Iris pigment epithelial cell (primary cell): Measurements from ENCODE around the gene PTPRT.

Experiments
- DNase-seq: peaks from one replicate; pipeline ENCODE4 v3.0.0-alpha.2; 2011; ENCODE audit warnings: low read depth

The PTPRT gene

DNA sequence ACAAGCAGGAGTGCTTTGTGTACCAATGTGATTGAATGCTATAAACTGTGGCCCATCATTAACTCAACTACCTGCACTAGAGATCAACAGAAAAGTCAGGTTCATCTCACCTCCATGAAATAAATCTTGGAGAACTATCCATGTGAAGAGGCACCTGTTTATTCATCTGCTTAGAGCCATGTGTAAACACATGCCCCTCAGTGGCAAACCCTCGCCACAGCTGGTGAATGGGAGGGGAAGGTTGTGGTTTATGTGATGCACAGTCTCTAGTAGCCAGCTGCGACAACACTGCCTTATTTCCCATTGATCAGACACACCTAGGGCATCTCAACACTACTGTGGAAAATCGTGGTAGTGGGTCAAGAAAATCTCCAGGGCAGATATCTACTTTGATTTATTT is 640.2 kb downstream of the PTPRT start:
- DNase-seq, result no peak

DNA sequence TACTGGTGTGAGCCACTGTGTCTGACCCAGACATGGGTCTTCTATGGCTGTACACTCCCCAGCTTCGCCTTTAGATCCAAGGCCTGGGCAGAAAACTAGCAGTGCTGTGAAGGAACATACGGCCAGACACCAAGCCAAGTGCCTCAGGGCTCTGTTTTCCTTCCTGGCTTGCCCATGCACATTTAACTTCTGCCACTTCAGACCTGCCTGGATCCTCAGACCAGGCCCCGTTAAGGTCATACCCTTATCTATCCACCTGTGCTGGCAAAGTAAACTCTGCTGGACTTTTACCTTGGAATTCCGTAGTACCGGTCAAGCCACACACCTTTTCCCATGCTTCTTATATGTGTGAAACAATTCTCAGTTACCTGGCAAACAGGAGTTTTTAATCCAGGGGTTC is 644.8 kb downstream of the PTPRT start:
- DNase-seq, result no peak

DNA sequence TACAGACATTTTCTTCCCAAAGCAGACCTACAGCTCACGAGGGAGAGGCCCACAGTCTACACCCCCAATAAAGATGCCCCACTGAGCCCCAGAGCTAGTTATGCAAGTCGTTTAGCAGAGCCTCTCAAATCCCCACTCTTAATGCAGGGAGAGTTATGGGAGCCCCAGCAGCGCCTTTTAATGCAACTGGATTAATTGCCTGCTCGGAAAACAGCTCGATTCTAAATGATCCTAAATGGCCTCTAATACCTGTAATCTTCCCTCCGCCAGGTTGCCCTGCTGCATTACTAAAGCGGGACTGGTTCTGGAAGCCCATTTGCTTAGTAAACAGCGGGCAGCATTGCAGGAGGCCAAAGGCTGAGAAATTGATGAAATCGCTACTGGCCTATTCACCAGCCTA is 656.9 kb downstream of the PTPRT start:
- DNase-seq, result no peak

DNA sequence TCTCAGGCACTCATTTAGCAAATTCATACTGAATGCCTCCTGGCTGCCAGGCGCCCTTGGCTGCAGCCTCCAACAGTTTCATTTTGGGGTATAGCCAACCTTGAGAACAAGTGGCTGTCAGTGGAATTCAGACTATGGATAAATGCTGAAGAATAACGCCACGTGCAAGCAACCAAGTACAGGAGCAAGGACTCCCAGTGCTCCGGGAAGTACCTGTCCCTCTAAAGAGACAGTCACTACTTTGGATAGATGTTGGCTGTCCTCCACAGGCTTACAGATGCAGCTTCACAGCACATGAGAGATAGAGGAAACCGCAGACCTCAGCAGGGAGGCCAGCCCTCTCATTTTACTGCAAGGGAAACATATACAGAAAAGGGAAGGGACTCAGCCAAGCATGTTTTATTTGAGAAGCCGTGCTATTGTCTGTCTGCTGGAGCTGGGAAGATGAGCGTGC is 658.2 kb downstream of the PTPRT start:
- no peak for DNase-seq

DNA sequence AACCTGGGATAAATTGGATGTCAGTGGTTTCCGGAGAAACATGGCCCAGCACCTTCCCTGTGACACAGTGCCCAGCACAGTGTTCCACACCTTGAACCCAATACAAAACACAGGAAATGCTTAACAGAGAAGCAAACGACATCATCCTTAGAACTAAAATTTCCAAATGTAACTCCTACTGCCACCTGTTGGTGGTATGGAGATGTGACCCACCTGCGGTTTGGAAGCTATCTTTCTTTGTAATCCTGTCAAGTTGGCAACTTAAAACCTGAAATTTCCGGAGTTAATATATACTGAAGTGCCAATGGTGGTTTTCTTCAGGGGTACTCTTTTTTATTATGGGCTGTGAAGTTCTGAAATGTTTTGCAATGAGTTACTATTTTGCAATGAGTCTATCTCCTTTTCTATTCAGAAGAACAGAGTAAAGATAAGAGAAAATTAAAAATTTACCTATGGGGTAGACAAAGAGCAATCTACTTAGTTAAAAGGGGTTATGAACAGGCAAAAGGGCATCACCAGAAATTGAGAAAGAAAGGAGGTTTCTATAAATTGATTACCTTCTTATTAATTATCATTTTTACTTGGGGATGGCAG is 658.8 kb downstream of the PTPRT start:
- DNase-seq, result peak; percentile 3

DNA sequence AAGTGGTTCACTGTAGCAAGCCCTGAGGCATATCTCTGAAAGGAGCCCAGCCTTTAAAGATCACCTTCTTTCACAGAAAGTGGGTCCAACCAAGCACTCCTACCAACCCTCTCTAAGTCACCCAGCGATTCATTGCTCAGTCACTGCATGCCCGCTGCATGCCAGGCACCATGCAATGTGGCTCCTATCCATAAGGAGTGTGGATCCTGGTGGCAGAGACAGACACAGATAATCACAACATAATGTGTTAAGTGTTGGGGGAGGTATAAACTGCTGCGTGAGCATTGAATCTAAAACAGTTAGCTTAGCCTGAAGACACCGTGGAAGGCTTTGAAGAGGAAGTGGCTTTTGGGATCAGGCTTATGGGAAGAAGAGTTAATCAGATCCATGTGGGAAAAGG is 659.5 kb downstream of the PTPRT start:
- no peak for DNase-seq

DNA sequence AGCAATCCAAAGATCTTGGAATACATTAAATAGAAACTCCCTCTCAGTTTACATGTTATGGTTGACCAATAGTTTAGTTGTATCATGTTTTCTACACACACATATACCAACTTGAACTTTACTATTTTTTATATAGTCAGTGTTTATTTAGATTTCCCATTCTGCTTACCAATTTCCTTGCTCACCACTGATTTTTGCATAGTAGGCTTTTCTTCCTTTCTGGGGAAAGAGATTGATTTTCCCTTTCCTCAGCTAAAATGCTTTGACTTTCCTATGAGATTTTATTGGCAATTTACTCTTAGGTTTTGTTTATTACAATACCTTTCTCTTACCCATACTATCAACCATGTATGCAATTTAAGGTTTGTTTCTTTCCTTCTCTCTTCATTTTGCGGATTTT is 665.6 kb downstream of the PTPRT start:
- DNase-seq, result no peak

DNA sequence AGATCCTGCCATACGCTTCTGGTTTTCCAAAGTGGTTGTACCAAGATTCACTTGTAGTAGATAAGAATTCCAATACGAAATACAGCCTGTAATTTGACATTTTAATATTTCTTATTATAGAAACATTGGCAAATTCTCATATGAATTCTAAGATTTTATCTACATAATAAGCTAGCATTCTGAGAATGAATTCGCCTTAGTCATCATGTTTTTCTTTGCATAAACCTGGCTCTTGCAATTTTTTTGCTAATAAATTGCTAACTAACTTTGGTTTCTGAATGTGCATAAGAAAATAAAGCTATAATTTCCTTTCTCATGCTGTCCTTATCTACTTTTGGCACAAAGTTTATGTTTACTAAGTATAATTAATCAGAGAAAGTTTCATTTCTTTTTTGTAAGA is 673.0 kb downstream of the PTPRT start:
- DNase-seq, result no peak

DNA sequence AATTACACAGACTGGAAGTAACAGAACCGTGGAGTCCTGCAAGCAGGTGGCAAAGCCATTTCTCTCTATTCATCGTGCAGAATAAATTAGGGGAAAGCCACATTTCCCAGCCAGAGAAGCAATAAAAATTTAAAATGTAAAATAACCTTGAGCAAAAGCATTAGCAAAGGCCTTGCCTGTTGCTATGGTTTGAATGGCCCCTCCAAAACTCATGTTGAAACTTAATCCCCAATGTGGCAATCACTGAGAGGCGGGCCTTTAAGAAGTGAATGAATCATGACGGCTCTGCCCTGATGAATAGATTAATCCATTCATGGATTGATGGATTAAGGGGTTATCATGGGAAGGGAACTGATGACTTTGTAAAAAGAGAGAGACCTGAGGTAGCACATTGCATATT is 679.0 kb downstream of the PTPRT start:
- no peak for DNase-seq

DNA sequence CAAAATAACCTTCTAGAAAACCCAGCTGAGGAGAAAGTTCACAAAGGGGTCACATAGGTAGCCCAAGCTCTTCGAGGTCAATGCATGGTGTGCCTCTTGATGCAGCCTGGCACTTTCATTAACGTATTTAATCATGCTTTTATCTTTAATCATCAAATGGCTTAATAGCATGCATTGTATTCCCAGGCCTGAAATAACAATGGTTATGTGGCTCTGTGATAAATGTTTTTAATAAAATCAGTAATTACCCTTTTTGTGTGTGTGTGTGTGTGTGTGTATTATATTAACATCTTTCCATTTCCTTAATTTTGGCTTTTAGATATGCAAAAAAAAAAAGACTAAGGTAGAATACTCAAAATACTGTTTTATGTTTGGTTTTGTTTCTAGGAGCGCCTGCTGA is 681.8 kb downstream of the PTPRT start:
- no peak for DNase-seq

DNA sequence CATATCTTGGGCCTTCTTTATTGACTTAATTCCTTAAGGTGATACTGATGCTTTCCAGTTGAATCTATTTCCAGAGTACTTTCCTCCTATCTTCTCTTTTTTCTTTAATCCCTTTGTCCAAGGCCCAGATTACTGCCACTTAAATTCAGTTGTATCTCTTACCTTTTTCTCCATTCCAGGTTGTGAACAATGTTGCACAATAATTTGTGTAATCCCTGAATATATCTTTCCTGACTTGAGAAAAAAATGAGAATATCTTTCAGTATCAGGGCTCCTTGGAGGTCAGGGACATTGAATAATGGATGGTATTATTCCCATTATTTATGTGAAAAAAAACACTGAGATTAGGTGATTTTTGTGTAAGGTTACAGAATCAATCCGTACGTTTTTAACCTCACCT is 683.3 kb downstream of the PTPRT start:
- no peak for DNase-seq

DNA sequence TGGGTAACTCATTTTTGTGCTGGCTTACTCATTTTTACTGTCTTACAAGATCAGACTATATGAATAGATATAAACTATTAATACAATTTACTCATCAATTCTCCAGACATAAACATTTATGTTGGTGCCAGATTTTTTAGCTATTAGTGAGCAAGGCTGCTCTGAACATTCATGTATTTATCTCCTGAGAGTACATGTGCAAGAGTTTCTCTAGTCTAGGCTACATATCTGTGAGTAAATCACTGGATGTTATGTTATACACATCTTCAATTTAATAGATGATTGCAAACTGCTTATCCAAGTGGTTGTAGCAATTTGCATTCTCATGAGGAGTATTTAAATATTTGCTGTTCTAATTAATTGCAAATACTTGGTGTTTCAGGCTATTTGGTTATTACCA is 687.1 kb downstream of the PTPRT start:
- no peak for DNase-seq

DNA sequence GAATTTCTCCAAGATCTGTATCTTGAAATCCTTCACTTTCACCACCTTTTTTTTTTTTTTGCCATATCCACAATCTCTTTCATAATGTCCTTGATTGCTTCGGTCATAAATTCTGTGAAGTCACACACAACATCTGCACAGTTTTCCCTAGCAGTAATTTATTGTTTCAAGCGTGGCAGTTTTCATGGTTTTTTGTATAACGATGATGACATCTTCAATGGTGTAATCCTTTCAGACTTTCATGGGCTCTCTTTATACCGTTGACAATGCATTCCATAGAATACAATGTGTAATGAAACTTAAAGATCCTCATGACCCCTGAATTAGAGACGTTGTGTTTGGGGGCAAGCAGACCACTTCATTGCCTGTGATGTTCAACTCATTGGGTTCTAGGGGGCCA is 693.1 kb downstream of the PTPRT start:
- no peak for DNase-seq

DNA sequence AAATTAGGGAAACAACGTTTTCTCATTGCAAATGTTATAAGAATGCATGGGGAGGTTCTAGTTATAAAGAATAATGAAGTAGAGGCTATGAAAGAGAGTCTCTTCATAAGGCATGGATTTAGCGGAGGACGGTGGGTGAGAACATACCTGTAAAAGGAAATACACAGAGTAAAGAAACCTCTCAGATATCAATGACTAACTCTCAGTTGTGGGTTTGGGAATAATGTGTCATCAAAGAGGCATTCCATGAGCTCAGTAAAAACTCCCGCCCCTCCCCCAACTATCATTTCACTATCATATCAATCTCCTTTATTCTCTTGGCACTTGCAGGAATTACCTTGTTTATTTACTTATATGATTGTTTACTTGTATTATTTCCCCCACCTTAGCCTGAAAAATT is 695.4 kb downstream of the PTPRT start:
- DNase-seq, result no peak

DNA sequence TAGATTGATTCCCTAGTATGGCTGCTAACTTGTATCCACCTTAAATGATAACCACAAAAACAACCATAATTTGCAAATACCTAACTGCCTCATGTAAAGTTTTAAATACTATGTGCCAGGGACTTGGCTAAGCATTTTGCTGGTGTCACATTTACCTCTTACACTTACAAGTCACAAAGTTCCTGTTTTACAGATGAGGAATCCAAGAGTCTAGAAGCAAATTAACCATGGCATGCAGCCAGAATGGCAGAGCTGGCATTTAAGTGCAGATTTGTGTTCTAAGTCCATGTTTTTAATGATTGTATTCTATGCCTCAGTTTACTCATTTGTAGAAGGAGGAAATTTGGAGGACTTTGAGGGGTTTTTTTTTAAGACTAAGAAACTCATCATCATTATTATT is 696.7 kb downstream of the PTPRT start:
- DNase-seq, result no peak

DNA sequence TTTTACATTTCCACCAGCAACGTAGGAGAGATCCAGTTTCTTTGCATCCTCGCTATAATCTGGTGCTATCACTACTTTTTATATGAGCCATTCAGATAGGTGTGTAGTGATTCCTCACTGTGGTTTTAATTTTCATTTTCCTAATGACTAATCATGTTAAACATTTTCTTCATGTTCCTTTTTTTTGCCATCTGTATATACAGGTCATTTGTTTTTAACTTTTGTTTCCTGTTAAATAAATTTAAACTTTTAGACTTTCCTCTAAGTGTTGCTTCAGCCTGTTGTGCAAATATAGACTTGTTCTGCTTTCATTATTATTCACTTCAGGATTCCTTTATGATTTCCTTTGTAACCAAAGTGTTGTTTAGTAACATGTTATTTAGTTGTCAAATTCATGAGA is 697.4 kb downstream of the PTPRT start:
- DNase-seq, result no peak

DNA sequence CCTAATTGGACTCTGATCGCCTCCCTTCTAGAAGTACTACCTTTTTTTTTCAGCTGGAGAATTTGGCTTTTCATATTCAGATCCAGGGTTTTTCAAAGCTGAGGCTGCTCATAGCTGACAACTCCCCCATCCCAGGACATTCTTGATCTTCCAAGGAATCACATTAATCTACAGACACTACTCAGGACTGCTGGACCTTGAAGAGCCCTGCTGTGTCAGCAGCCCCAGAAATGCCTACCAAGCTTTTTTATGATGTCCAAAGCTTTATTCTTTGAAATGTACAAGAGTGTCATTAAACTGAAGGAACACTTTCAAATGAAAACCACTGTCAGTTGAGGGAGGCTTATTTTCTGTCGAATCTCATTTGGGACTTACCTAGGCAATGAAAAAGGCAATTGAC is 704.1 kb downstream of the PTPRT start:
- DNase-seq, result no peak

DNA sequence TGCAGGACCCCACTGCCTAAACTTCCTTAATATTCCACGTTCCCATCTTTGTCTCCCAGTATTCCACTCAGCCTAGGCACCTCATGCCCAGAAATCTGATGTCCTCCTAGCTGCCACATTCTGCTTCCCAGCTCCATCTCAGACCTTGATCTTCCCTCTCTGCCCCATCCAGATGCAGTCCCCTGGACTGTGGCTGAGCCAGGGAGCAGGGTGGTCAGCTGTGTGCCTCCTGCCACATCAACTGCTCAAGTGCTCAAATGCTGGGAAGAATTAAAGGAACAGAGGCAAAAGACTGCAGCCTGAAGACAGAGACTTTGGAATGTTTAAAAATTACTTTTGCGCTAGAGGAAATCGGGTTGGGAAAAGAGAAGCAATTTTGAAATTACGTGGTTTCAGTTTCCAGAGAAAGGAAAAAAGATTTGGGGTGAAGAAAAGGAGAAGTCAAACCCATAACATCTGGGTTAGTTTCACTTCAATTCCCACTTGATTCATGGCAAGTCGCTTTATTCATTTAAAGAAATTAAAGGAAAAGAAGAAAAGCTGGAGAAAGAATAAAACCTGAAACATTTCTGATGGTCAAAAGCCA is 704.8 kb downstream of the PTPRT start:
- DNase-seq, result no peak

DNA sequence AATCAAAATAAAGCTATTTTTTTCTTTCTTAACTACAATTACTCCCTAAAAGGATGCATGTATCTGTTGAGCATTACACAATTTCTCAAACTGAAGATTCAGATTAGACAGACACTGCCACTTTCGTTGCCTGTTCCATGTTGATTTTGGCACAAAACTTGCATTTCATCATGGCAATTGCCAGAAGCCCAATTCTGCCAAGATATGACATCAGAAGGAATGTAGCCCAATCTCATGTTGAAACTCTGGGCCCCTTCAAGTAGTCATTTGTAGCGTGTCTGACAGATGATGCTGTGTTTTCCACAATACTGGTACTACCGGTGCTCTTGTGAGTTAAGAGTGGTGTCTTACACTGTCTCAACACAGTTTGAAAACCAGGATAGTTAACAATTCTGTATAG is 705.4 kb downstream of the PTPRT start:
- no peak for DNase-seq

DNA sequence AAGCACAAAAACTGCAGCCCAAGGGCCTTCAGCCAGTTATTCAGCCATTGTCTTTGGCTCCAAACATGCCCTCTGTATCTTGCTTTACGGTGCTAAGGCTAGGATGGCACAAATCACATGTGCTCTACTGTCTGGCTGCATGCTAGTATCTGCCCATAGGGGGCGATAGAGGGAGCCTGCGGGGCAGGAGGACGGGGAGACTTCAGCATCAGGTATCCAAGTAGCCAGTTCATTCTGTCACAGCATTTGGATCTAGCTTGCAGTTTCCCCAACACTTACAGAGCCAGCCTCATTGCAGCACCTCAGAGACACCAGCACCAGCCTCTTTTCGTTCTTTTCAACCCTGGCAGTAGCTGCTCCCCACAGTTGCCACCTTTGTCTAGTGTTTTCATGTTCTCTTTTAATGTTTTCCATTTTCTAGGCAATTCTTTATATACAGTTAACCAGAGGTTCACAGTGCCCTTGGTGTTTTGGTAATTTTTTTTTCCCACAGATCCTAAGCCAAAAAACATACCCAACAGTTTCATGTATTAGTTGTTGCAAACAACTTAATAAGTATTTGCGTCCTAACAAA is 705.9 kb downstream of the PTPRT start:
- DNase-seq, result no peak

DNA sequence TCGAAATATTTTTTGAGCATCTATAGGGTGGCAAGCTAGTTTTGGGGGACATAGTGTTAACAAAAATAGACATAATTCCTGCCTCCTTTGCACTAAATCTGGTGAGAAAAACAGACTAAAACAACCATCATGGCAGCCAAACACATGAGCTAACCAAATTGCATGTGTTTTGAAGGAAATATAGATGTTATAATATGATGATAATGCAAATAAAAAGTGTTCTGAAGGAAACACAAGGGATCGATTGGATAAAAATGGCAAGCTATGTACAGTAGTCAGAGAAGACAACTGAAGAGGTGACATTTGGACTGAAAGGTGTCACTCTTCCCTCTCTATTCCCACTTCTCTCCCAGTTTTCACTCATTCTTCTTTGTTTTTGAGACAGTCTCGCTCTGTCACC is 706.9 kb downstream of the PTPRT start:
- DNase-seq, result no peak

DNA sequence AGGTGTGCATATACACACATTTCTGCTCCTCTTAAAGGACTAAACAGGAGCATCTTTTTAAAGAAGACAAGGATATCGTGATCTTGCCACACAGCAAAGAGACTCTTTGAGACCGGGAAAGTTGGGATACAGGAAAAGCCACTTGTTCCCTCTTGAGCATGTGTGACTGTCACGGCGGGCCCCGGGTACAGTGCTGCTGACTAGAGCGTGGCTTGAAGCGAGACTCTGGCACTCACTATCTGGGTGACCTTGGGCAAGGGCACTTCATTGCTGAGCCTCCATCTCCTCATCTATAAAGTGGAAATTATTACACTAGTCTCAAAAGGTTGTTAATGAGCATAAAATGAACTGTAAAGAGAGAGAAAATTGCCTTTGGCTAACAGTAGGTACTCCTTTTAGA is 713.9 kb downstream of the PTPRT start:
- no peak for DNase-seq

DNA sequence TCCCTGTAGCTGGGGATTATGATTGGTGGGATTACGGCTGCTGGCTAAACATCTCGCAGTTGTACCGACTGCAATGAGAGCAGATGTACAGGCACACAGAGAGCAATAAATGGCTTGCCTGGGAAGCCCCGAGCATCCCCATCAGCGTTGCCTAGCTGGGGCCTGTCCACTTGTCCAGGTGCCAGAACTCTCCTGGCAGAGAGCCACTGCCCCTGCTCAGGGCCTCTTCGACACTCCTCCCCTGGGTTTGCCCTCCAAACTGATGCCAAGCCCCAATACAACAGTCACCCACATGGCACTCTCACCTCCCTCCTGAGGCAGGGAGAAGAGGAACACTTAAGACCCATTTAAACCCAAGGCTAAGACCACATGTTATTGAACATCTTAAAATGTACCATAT is 715.1 kb downstream of the PTPRT start:
- DNase-seq, result no peak

DNA sequence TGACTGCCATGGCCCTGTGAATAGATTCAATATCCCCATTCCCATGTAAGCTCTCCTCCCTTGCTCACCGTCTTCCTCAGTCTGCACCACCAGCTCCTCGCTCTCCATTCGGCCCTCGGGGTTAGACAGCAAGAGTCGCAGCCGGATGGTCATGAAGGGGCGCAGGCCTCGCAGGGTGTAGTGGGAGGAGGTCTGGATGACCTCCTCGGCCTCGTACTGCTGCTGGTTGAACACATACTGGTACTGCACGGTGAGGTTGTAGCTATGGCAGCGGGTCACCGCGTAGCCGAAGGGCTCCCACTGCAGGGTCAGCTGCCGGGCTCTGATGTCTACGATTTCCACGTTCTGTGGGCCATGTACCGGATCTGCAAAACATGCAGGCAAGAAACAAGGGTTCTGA is 717.5 kb downstream of the PTPRT start:
- no peak for DNase-seq
